ENCODE results near the gene TLR2. TPM values are rescaled to one million over a fixed set of nuclear protein-coding genes. Genes with fewer than 3 reads are reported as not detected.

TLR2 gene, protein sequence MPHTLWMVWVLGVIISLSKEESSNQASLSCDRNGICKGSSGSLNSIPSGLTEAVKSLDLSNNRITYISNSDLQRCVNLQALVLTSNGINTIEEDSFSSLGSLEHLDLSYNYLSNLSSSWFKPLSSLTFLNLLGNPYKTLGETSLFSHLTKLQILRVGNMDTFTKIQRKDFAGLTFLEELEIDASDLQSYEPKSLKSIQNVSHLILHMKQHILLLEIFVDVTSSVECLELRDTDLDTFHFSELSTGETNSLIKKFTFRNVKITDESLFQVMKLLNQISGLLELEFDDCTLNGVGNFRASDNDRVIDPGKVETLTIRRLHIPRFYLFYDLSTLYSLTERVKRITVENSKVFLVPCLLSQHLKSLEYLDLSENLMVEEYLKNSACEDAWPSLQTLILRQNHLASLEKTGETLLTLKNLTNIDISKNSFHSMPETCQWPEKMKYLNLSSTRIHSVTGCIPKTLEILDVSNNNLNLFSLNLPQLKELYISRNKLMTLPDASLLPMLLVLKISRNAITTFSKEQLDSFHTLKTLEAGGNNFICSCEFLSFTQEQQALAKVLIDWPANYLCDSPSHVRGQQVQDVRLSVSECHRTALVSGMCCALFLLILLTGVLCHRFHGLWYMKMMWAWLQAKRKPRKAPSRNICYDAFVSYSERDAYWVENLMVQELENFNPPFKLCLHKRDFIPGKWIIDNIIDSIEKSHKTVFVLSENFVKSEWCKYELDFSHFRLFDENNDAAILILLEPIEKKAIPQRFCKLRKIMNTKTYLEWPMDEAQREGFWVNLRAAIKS
- 0.46 and 0.60 TPM in 2 replicates for total RNA-seq
- long read RNA-seq, partial matches to known transcripts = 0 of 1 reads
- long read RNA-seq, other reads (novel, unspliced or antisense) = 0 of 1 reads

DNA sequence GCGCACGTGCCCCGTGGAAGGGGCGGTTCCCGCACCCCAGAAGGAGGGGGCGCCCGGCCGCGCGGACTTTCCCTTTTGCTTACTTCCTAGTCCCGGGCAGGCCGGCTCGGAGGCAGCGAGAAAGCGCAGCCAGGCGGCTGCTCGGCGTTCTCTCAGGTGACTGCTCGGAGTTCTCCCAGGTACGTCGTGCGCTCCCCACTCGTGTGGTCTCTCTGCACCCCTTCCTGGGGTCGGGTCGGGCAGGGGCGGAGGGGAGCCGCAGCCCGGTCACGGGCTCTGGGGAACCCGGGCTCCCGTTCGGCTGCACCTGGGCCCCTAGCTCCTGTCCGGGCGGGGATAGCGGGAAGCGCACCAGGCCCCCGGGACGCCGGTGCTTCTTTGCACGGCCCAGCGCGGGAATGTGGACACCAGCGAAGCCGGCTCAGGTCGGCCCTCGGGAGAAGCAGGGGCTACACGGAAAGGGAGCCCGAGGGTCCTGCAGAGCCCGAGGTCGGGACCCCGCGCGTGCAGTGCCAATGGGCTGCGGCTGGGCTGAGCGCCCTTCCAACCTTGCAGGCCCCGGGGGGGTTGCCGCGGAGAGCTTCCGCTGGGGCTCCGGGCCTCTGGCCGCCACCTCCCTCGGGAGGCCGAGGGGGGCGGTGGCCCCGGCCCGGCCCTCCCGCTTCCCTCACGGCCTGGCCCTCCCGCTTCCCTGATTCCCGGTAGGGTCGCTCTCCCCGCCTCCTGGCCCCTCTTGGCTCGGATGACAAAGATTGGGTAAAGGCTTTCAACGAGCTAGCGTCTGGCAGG lies at the start of gene TLR2:
Gene TLR2 (plus strand): TSS at position 99 of the 789 bp plus-strand sequence. CDS start 18,628 bp downstream, outside the sequence.
- TF ChIP-seq, protein P1, sequence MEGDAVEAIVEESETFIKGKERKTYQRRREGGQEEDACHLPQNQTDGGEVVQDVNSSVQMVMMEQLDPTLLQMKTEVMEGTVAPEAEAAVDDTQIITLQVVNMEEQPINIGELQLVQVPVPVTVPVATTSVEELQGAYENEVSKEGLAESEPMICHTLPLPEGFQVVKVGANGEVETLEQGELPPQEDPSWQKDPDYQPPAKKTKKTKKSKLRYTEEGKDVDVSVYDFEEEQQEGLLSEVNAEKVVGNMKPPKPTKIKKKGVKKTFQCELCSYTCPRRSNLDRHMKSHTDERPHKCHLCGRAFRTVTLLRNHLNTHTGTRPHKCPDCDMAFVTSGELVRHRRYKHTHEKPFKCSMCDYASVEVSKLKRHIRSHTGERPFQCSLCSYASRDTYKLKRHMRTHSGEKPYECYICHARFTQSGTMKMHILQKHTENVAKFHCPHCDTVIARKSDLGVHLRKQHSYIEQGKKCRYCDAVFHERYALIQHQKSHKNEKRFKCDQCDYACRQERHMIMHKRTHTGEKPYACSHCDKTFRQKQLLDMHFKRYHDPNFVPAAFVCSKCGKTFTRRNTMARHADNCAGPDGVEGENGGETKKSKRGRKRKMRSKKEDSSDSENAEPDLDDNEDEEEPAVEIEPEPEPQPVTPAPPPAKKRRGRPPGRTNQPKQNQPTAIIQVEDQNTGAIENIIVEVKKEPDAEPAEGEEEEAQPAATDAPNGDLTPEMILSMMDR (IDR thresholded peaks at IDR 0.05) = no peak
- peaks cover 18% of the 10 kb centered on the region for H3K27me3 Mint-ChIP-seq (ENCODE audit: unreplicated experiment)
- no peaks in the 10 kb centered on the region for H3K36me3 Mint-ChIP-seq (ENCODE audit: unreplicated experiment)
- H3K9me3 Mint-ChIP-seq (ENCODE audit: unreplicated experiment) = peaks cover 8% of the 10 kb centered on the region
- peaks cover 9% of the 10 kb centered on the region for H3K4me1 Mint-ChIP-seq (ENCODE audit: unreplicated experiment)
- H3K4me3 Mint-ChIP-seq (ENCODE audit: unreplicated experiment) = peak within 1 kb of the TSS; percentile 68
- no peak for DNase-seq (ENCODE audit: extremely low spot score, unreplicated experiment)
- H3K27ac Mint-ChIP-seq (ENCODE audit: unreplicated experiment) = peak within 1 kb of the TSS; percentile 9

DNA sequence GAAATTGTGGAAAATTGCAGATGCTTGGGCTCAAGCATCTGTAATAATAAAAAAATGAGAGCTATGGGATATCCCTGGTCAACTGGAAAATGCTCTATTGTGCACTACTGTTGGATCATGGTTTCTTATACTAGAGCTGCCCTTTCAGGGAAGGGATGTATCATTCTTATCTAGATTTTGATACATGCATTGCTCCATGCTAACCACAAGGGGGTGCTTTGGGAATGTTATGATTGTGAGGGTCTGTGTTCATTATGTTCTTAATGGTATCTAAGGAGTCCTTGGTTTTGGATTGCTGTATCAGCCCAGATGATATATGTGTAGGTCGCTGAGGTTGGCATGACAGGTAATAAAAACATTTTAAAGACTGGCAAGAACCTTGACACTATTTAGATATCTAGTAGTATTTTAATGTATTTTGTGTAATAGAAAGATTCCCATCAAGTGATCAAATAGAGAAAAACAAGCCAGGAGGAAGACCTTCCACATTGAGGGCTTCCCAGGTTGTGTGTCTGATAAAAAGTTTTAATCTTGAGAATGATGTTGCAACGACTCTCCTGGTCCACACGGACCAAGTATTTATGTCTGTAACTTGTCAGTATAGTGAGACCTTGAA lies 49.2 kb upstream of the TLR2 start:
- H3K27ac Mint-ChIP-seq (ENCODE audit: unreplicated experiment) = no peak overlapping the region
- TF ChIP-seq, protein P1 (IDR thresholded peaks at IDR 0.05) = peak; percentile 63
- H3K4me3 Mint-ChIP-seq (ENCODE audit: unreplicated experiment) = no peak overlapping the region
- no peaks in the 10 kb centered on the region for H3K9me3 Mint-ChIP-seq (ENCODE audit: unreplicated experiment)
- no peaks in the 10 kb centered on the region for H3K27me3 Mint-ChIP-seq (ENCODE audit: unreplicated experiment)
- H3K36me3 Mint-ChIP-seq (ENCODE audit: unreplicated experiment) = peaks cover 38% of the 10 kb centered on the region
- DNase-seq (ENCODE audit: extremely low spot score, unreplicated experiment) = no peak
- peaks cover 1% of the 10 kb centered on the region for H3K4me1 Mint-ChIP-seq (ENCODE audit: unreplicated experiment)

DNA sequence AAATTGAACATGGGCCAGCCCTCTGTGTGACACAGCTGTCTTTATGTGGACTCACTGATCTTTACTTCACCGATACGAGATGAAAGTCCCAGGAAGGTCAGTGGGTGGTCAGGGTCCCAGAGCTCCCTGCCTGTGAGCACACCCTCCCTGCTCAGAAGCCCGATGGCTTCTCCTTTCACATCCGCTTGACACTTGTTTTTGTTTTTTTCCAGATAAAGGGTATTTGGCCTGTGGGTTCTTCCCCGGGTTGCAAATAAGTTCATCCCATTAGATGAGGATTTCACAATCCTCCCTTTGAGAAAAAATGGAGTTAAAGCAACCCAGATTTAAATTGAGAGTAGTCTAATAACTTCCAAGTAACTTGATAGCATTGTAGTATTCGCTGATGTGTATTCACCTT lies 48.2 kb upstream of the TLR2 start:
- Mint-ChIP-seq H3K36me3 (ENCODE audit: unreplicated experiment) (peaks cover 30% of the 10 kb centered on the region), H3K4me3 (ENCODE audit: unreplicated experiment) (no peak overlapping the region), H3K27ac (ENCODE audit: unreplicated experiment) (no peak overlapping the region), H3K4me1 (ENCODE audit: unreplicated experiment) (peaks cover 1% of the 10 kb centered on the region), H3K27me3 (ENCODE audit: unreplicated experiment) (no peaks in the 10 kb centered on the region), H3K9me3 (ENCODE audit: unreplicated experiment) (no peaks in the 10 kb centered on the region)
- DNase-seq (ENCODE audit: extremely low spot score, unreplicated experiment) = no peak
- TF ChIP-seq, protein P1 (IDR thresholded peaks at IDR 0.05) = no peak

DNA sequence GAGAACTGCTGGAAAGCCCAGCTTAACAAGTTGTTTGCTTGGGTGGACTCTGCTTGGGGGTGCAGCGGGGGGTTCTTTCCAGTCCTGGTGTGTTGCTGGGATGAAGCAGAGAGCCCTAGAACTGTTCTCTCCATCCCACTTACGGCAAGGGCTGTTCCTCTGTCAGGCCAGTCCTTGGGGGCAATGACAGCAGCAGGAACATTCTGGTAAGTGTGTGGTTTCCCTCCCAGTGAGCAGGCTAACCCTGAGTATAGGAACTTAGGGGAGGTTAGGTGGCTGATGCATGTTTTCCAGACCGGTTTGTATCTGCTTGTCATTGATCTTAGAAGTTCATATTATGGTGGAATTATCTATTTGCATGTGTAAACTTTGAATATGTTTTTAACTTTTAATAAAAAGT lies 46.9 kb upstream of the TLR2 start:
- Mint-ChIP-seq H3K4me3 (ENCODE audit: unreplicated experiment) (no peak overlapping the region), H3K4me1 (ENCODE audit: unreplicated experiment) (no peaks in the 10 kb centered on the region), H3K27me3 (ENCODE audit: unreplicated experiment) (no peaks in the 10 kb centered on the region), H3K27ac (ENCODE audit: unreplicated experiment) (no peak overlapping the region), H3K9me3 (ENCODE audit: unreplicated experiment) (no peaks in the 10 kb centered on the region), H3K36me3 (ENCODE audit: unreplicated experiment) (peaks cover 27% of the 10 kb centered on the region)
- TF ChIP-seq, protein P1 (IDR thresholded peaks at IDR 0.05) = no peak
- no peak for DNase-seq (ENCODE audit: extremely low spot score, unreplicated experiment)

Measured in osteocyte (in vitro differentiated cells).